Body of pancreas (tissue), 4 donors: ENCODE results near the gene ABI3BP. TPM values are rescaled to one million over a fixed set of nuclear protein-coding genes. Genes with fewer than 3 reads are reported as not detected.

ENCODE experiments used
- ATAC-seq: fragments of 150-250 bp; one replicate; pipeline ENCODE4 v1.9.1; 2016
- DNase-seq, 4 donors: peaks; one replicate each; pipeline ENCODE4 v3.0.0-alpha.2; 2019
- H3K27ac ChIP-seq, 4 donors: fragments of 200-600 bp; sonication (generic); 1 replicate in 3 of 4; 2 replicates in 1 of 4; pipeline versions ENCODE4 v1.5.1 to v1.6.1; 2016 to 2019; ENCODE audit warnings: mild to moderate bottlenecking in 1 of 4, mixed read lengths in 1 of 4, moderate library complexity in 1 of 4
- H3K27me3 ChIP-seq, 2 donors: fragments of 200-600 bp; sonication (generic); one replicate each; pipeline ENCODE4 v1.6.0; 2016; ENCODE audit warnings: mild to moderate bottlenecking in 1 of 2
- H3K36me3 ChIP-seq, 2 donors: fragments of 200-600 bp; sonication (generic); replicated peaks in 1 of 2; 2 replicates each; pipeline ENCODE4 v1.5.1; 2016; ENCODE audit warnings: low read depth in 2 of 2; ENCODE audit not compliant: insufficient read depth in 1 of 2
- H3K4me1 ChIP-seq: fragments of 200-600 bp; sonication (generic); one replicate; pipeline ENCODE4 v1.6.0; 2016
- H3K4me3 ChIP-seq, 2 donors: fragments of 200-600 bp; sonication (generic); 1 replicate in 1 of 2; 2 replicates in 1 of 2; pipeline ENCODE4 v1.5.1; 2016 to 2019
- H3K9me3 ChIP-seq, 3 donors: fragments of 200-600 bp; sonication (generic); 1 replicate in 2 of 3; 2 replicates in 1 of 3; pipeline ENCODE4 v1.5.1; 2016
- CTCF ChIP-seq, 7 experiments: fragments of 450-650 bp in 4 of 7; fragments of 200-600 bp in 3 of 7; sonication (generic) in 3 of 7; IDR thresholded peaks; one replicate each; pipeline ENCODE4 v1.5.1; 2016 to 2019; ENCODE audit warnings: antibody characterized with exemption in 7 of 7
- POLR2A ChIP-seq, 3 donors: fragments of 450-650 bp; IDR thresholded peaks; one replicate each; pipeline ENCODE4 v1.6.1; 2016; ENCODE audit warnings: antibody characterized with exemption in 3 of 3, mild to moderate bottlenecking in 2 of 3
- WGBS, 2 donors: methylation state at CpG; one replicate each; pipeline ENCODE4 v1.1.5; 2017; 5-methylcytosine and 5-hydroxymethylcytosine counted together
- intact Hi-C: fragments of 100-400 bp; cut with DNase I; formaldehyde crosslinking; loops from one replicate; pipeline ENCODE4 v1.15.1; 2023
- total RNA-seq, 2 donors: library from RNA; depleted of rRNA; stranded (reverse); fragments of >200 nt; gene quantifications; one replicate each; pipeline ENCODE4 v1.1.0, GENCODE V29; 2016

The ABI3BP gene
- total RNA-seq, 2 donors from 2014 or later = 9.3 to 19.8 TPM

- TF ChIP-seq CTCF (IDR thresholded peaks at IDR 0.05) (no peak), POLR2A (IDR thresholded peaks at IDR 0.05) (no peak)
- H3K27me3 ChIP-seq = no peaks in the 10 kb centered on the region
- DNase-seq = no peak
- ATAC-seq = no peak
- no peaks in the 10 kb centered on the region for H3K4me1 ChIP-seq
- WGBS, 2 donors = 50 to 64% methylated on average over 2 of the region's 2 CpGs
- intact Hi-C loops = no loop called here
- H3K4me3 ChIP-seq = no peak overlapping the region
- H3K36me3 ChIP-seq = no peaks in the 10 kb centered on the region
- no peaks in the 10 kb centered on the region for H3K9me3 ChIP-seq
- H3K27ac ChIP-seq = no peak overlapping the region
These were observed 128.6 kb downstream of the ABI3BP start for GRCh38 chr3:100864471-100865250.

- intact Hi-C loops = no loop called here
- no peaks in the 10 kb centered on the region for H3K4me1 ChIP-seq
- no peaks in the 10 kb centered on the region for H3K9me3 ChIP-seq
- no peaks in the 10 kb centered on the region for H3K27me3 ChIP-seq
- TF ChIP-seq CTCF (IDR thresholded peaks at IDR 0.05) = no peak
- TF ChIP-seq POLR2A (IDR thresholded peaks at IDR 0.05) = no peak
- ATAC-seq = no peak
- H3K4me3 ChIP-seq = no peak overlapping the region
- H3K27ac ChIP-seq = no peak overlapping the region
- H3K36me3 ChIP-seq = no peaks in the 10 kb centered on the region
- 84 to 87% methylated on average over 2 of the region's 2 CpGs for WGBS, 2 donors
- DNase-seq = no peak
These were observed 135.4 kb downstream of the ABI3BP start for GRCh38 chr3:100857863-100858262.

- H3K27ac ChIP-seq = no peak overlapping the region
- intact Hi-C loops = no loop called here
- DNase-seq = no peak
- H3K4me1 ChIP-seq = no peaks in the 10 kb centered on the region
- no peaks in the 10 kb centered on the region for H3K9me3 ChIP-seq
- no peaks in the 10 kb centered on the region for H3K27me3 ChIP-seq
- no peak overlapping the region for H3K4me3 ChIP-seq
- WGBS, 2 donors = 80 to 84% methylated on average over 1 of the region's 1 CpG
- TF ChIP-seq CTCF (IDR thresholded peaks at IDR 0.05) (no peak), POLR2A (IDR thresholded peaks at IDR 0.05) (no peak)
- no peaks in the 10 kb centered on the region for H3K36me3 ChIP-seq
- ATAC-seq = no peak
These were observed 136.4 kb downstream of the ABI3BP start for GRCh38 chr3:100856821-100857220.

- H3K27ac ChIP-seq = no peak overlapping the region
- DNase-seq = no peak
- H3K27me3 ChIP-seq = no peaks in the 10 kb centered on the region
- TF ChIP-seq CTCF (IDR thresholded peaks at IDR 0.05) (no peak), POLR2A (IDR thresholded peaks at IDR 0.05) (no peak)
- H3K9me3 ChIP-seq = no peaks in the 10 kb centered on the region
- WGBS, 2 donors = 52 to 71% methylated on average over 3 of the region's 3 CpGs
- ATAC-seq = no peak
- intact Hi-C loops = no loop called here
- H3K36me3 ChIP-seq = no peaks in the 10 kb centered on the region
- no peak overlapping the region for H3K4me3 ChIP-seq
- no peaks in the 10 kb centered on the region for H3K4me1 ChIP-seq
These were observed 140.4 kb downstream of the ABI3BP start for GRCh38 chr3:100852840-100853239.

- 52 to 58% methylated on average over 2 of the region's 2 CpGs for WGBS, 2 donors
- intact Hi-C loops = no loop called here
- ATAC-seq (no peak), DNase-seq (no peak)
- no peaks in the 10 kb centered on the region for H3K9me3 ChIP-seq
- H3K27me3 ChIP-seq = no peaks in the 10 kb centered on the region
- H3K36me3 ChIP-seq = no peaks in the 10 kb centered on the region
- H3K4me3 ChIP-seq = no peak overlapping the region
- TF ChIP-seq CTCF (IDR thresholded peaks at IDR 0.05) (no peak), POLR2A (IDR thresholded peaks at IDR 0.05) (no peak)
- H3K4me1 ChIP-seq = no peaks in the 10 kb centered on the region
- no peak overlapping the region for H3K27ac ChIP-seq
These were observed 142.5 kb downstream of the ABI3BP start for GRCh38 chr3:100850701-100851100.
